GM21360 (cell line): Measurements from ENCODE around the gene TPCN1.

ENCODE experiments used
- ATAC-seq: cut with Tn5 transposase; IDR thresholded peaks from one replicate; pipeline ENCODE4 v1.9.1; 2021; ENCODE audit warnings: mild to moderate bottlenecking, moderate library complexity; ENCODE audit not compliant: unreplicated experiment

TPCN1 gene

DNA sequence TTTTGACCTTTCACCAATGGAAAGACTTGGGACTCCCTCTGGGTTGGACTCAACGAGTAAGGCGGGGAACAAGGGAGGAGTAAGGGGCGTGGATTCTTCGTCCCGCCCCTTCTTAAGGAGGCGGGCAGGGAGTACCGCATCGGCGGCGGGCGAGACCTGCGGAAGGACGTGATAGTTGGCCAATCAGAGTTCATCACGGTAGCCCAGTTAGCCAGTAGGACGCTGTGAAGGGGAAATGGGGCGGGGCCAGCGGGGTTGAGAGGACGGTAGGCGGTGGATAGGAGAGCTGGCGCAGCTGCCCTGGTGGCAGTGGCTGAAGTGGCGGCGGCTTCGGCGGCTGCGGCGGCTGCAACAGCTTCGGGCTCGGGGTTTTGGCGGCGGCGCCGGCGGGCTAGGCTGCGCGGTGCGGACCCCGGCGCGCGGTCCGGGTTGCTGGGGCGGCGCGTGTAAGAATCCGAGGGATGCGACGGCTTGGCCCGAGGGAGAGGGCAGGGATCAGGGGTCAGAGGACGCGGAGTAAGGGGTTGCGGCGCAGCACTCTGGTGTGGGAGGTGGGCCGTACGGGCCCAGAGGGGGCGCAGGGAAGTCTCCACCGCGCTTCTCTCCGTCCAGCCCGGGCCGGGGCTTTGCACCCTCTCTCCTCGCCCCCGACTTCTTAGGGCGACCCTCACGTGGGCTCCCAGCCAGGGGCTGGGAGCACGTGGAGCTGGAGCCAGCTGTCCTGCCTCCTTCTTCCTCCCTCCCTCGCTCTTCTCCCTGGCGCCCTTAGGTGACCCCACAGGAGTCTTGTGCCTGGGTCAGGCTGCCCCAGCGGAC, at the start of gene TPCN1:
Gene TPCN1 (plus strand): TSS at position 284 of the 816 bp plus-strand sequence. CDS start 5,389 bp downstream, outside the sequence.
- peak; percentile 83 for ATAC-seq

DNA sequence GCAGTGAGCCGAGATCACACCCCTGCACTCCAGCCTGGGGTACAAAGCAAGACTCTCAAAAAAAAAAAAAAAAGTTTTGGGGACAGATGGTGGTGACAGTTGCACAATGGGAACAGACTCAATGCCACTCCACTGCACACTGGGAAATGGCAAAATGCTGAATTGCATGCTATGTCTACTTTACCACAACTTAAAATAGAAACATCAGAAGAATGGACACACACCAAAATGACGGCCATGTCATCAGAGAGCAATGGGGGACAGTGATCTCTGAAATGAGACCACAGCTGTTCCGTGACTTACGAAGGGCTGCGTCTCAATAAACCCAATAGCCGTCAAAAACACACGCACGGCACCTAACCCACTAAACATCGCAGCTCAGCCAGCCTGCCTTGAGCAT, 49.7 kb upstream of the TPCN1 start:
- no peak for ATAC-seq

DNA sequence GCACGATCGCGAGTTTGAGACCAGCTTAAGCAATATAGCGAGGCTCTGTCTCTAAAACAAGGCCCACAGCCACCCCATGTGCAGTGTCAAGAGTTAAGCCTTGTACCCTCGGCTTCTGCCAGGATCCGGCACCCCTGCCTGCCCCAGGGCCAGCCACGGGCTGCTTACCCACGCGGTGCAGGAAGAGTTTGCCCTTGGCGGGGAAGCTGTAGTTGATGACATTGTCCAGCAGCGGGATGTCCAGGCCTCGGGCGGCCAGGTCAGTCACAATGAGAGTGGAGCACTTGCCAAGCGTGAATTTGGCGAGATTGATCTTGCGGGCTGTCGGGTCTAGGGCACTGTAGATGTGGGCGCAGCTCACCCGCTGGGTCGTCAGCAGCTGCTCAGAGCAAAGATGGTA, 49.1 kb upstream of the TPCN1 start:
- no peak for ATAC-seq

DNA sequence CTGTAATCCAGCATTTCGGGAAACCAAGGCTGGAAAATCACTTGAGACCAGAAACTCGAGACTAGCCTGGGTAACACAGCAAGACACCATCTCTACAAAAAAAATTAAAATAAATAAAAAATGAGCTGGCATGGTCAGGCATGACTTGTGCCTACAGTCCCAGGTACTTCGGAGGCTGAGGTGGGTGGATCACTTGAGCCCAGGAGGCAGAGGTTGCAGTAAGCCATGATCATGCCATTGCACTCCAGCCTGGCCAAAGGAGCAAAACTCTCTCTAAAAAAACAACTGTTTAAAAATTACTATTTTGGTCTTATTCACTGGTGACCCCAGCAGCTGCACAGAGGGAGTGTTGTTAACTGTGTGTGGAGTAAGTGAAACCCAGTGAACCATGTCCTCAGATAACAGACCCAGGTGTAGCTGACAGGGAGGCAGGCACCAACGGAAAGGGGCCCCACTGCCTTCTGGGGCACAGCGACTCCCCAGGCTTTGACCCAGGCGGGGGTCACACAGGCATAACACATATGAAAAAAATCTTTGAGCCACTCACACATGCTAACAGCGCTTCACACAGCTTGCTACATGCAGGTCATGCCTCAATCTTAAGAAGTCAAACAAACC, 48.1 kb upstream of the TPCN1 start:
- no peak for ATAC-seq

DNA sequence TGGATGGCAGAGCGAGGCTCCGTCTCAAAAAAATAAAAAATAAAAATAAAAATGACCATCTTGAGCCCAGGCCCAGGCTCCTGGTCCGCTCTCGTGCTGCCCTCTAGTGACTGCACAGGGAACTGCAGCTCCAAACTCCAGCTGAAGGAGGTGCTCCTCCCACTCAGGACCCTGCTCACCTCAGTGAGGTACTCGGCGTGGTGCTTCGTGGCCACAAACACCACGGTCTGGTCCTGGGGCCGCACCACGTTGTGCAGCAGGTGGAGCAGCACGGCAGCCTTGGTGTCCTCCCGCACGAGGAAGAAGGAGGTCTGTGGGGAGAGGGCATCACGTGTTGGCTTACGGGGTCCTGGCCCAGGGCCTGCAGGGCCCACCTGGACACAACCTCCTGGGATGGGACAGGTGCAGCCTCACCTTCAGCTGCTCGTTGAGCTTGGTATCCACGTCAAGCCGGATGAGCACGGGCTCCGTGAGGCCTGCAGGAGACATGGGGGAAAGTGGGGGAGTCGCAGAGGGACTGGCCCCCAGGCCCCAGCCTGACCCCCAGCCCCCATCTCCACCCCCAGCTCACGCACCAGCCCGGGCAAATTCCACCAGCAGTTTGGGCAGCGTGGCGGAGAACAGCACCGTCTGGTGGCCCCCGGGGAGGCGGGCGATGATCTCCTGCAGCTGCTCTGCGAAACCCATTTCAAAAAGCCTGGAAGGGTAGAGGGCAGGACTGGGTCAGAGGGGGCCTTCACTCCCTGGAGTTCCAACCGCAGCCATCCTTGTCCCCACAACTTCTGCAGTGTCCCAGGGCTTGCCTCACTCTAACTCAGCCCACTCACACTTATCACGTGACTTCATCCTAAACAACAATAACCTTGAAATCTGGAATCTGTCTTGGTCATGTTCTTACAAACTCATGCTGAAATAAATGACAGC, 46.5 kb upstream of the TPCN1 start:
- peak; percentile 50 for ATAC-seq

DNA sequence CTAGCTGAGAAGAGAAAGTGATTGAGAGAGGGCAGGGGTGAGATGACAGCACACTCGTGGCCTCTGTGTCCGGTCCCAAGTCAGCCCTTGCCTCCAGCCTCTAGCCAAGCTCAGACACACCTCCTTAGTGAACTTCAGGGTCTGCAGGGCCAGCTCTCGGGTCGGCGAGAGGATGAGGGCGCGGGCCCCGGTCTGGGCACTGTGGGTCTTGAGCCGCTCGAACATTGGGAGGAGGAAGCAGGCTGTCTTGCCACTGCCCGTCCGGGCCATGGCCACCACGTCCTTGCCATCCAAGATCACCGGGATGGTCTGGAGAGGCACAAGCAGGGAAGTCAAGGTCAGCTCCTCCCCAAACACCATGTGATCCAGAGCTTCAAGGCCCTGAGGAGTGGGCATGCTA, 42.2 kb upstream of the TPCN1 start:
- ATAC-seq = no peak

DNA sequence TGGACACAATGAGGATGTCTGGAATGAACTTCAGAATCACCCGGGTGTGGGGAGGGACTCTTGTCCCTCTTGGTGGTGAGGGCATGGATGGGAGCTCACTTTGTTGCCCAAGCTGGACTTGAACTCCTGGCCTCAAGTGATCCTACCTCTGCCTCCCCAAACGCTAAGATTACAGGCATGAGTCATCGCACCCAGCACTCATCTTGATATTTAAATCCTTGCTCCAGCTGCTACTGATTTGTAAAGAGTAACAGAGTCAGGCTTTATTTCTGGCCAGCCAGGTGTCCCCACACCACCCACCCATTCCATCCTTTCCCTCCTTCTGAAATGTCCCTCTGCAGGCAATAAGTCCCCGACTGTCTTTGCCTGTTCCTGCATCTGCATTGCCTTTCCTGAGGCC, 40.9 kb upstream of the TPCN1 start:
- ATAC-seq = no peak

DNA sequence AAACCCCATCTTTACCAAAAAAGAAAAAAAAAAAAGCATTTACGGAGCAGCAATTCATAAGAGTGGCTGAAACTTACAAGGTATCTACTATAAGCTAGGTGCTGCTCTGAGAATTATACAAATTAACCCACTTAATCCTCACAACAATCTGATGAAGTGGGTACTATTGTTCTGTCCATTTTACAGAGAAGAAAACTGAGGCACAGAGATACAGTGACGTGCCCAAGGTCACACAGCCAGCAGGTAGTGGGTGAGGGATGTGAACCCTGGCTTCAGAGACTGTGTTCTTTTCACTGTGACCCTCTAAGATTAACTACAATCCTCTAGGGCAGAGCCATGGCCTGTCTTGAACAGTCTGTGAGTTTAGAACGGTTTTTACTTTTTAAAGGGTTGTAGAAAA, 39.3 kb upstream of the TPCN1 start:
- ATAC-seq = no peak

DNA sequence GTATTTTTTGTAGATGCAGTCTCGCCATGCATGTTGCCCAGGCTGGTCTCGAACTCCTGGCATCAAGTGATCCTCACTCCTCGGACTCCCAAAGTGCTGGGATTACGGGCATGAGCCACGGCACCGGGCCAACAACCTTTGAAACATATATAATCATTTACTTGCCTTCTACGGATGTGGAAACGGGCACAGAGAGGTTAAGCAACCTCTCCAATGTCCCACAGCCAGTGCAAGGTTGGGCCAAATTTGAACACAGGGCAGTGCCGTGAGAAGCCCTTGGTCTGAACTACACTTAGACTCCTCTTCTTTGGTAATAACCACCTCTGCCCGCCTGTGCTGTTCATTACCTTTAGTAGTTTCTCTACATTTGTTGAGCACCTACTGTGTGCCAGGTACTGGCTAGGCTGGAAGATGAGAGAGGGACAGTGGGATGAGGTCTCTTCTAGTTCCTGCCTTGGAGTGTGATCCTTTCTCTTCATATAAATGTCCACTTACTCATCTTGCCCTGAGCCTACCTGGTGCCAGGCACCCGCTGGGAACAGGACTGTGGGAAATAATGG, 38.2 kb upstream of the TPCN1 start:
- no peak for ATAC-seq

DNA sequence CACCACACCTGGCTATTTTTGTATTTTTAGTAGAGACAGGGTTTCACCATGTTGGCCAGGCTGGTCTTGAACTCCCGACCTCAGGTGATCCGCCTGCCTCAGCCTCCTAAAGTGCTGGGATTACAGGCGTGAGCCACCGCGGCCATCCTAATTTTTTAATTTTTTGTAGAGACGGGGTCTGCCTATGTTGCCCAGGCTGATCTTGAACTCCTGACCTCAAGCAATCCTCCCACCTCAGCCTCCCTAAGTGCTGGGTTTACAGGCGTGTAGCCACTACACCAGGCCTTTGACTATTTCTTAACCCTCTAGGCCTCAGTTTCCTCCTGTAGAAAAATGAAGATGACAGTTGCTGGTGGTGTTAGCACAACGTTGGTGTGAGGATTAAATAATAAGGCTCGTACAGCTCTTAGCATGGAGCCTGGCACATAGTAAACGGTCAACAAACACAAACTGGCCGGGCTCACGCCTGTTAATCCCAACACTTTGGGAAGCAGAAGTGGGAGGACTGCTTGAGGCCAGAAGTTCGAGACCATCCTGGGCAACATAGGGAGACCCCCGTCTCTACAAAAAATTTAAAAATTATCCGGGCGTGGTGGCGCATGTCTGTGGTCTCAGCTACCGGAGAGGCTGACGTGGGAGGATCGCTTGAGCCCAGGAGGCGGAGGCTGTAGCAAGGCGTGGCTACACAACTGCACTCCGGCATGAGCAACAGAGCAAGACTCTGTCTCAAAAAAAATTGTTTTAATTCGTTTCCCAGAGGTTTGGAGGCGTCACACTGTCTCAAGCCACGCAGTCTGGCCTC, 37.0 kb upstream of the TPCN1 start:
- peak; percentile 43 for ATAC-seq

DNA sequence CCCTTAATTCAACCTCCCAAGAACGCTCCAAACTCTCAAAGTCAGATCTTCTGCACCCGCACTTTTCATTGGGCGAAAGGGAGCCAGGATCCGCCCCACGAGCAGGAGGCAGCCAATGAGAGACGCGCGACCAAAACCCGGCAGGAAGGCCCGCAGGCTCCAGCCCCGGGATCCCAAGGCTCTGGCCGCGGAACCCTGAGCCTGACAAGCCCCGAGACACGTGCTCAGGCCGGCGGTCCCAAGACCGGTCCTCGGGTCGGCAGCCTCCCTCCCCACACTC, 36.4 kb upstream of the TPCN1 start:
- ATAC-seq = peak; percentile 68

DNA sequence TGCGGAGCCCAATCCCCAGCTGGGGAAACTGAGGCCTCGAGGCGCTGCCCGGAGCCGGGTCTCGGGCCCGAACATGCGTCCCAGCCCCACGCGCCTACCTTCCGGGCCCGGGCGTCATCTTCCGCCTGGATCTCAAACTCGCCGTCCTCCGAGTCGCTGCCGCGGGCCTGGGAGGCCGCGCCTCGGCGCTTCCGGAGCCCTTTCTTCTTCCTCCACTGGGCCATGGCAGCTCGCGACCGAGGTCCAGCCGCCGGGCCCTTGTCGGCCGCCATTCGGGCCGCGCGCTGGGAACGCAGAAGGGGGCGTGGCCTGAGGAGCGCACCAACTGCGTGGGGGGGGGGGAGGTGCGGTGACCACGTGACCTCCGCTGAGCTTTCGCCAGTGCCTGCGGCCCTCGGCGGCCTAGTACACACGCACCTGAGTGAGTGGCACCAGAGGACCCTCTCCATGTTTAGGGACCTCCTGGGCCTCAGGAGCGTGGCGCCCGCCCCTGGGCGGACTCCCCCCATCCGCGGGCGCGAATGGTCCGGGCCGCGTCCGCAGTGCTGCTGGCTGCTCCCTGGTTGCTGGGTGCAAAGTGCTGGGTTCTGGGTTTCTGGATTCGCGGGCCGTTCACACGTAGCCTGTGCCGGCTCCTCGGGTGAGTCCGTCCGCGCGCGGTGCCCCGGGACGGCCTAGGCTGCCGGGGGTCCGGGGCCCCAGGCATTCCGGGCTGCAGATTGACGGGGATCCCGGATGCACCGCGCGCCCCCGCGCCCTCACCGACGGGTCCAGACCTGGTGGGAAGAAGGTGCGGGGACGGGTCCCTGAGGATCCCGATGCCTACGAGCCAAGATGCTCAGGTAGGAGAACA, 35.9 kb upstream of the TPCN1 start, which contains the start of the genes DDX54 and RITA1:
Gene DDX54 (minus strand): TSS at position 299 of the 853 bp plus-strand sequence. CDS start 27 bp downstream, at position 272.
Gene RITA1 (plus strand): TSS at position 542 of the 853 bp plus-strand sequence. CDS start 1,026 bp downstream, outside the sequence.
- ATAC-seq = peak; percentile 41

DNA sequence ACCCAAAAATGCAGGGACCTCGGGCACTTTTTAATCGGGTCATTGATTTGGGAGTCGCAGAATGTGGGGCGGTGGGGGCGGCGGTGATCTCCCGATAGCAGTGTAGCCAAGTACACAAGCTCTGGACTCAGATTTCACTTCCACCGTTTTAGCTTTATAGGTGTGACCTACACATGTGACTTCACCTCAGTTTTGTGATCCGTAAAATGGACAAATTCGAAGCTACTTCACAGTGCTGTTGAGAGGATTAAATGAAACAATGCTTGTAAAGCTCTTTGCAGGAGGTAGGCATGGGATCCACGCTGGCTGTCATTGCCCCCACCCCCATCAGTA, 35.3 kb upstream of the TPCN1 start:
- no peak for ATAC-seq

DNA sequence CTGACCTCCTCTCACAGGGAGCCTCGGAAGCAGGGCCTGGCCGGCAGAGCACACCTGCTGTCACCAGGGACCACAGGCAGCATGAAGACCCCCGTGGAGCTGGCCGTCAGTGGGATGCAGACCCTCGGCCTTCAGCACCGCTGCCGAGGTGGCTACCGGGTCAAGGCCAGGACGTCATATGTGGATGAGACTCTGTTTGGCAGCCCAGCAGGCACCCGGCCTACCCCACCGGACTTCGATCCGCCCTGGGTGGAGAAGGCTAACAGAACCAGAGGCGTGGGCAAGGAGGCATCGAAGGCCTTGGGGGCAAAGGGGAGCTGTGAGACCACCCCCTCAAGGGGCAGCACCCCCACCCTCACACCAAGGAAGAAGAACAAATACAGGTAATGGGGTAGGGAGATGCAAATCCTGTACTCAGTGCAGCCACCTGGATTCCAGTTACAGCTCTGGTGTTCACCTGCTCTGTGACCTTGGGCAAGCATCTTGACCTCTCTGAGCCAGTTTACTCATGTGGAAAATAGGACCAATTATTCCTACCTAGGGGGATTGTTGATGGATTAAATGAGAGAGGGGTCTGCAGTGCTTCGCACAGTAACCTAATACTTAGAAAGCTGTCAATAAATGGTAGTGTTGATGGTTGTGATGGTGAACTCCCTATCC, 34.5 kb upstream of the TPCN1 start:
- ATAC-seq = no peak

DNA sequence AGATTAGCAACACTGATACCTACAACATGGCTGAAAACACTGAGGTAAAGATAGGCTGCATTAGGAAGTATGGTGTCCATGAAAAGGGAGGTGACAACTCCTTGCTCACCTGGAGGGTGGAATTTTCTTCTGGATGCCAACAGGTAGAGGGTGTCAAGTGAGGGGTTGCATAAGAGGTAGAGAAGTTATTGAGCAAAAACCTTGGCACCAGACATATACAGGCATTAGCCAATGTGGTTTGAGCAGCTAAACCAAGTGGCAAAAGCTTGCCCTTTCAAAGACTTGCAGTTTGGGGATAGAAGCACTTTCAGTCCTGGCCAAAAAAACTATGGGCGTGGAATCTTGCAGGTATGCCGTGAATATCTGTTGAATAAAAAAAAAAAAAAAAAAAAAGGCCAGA, 31.9 kb upstream of the TPCN1 start:
- ATAC-seq = no peak

DNA sequence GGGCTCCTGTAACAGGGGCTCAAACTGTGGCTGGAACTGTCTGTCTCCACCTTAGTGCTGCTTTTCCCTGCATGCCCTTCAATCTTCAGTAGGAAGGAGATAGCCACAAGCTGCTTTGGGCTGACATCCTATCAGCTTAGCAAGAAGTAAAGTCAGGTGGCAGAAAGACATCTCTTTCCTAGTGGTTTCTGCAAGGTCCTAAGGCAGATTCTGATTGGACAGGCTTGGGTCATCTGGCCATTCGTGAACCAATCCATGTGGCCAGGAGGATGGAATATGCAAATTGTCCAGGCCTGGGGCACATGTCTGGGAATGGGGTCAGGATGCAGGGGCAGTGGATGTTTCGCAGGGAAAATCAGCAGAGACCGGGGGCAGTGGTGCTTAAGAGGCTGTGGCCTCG, 30.5 kb upstream of the TPCN1 start:
- no peak for ATAC-seq

DNA sequence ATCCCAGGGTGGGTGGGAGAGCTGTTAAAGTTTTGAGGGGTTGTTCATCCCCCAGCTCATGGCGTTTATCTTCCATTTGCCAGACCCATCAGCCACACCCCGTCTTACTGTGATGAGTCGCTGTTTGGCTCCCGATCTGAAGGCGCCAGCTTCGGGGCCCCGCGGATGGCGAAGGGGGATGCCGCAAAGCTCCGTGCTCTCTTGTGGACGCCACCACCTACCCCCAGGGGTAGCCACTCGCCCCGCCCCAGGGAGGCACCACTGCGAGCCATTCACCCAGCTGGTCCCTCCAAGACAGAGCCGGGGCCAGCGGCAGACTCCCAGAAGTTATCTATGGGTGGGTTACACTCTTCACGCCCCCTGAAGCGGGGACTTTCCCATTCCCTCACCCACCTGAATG, 30.0 kb upstream of the TPCN1 start:
- no peak for ATAC-seq

DNA sequence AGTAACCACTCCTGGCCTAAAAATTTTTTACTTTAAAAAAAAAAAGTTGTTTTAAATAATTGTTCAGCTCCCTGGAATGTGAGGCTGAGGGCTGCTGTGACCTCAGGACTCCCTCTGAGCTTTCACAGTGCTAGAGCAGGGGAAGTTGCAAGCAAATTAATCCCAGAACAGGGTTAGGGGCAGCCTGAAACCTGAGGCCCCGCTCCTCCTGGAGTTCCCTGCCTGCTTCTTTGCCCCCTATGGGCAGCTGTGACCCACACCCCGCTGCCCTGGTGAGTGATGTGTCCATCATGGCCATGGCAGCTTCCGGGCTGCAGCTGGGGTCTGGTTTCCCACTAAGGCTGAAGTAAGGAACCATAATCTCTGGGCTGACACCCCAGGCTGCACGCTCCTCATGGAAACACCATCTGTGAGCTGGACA, 26.3 kb upstream of the TPCN1 start:
- no peak for ATAC-seq

DNA sequence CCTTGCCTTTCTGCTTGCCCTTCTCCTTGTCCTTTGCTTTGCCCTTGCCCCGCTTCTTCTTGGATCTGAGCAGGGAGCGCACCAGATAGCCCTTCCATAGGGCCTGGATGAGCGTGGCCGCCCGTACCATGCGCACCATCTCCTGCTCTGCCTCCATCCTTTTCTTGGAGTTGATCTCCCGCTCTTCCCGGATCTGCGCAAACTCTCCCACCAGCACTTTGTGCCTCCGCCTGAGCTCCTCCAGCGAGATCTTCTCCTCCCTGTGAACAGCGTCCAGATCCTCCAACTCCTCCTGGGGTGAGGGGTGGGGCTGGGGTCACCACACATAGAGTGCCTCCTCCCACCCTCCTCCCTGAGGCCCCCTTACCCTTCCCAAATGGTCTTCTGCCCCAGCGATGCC, 25.7 kb upstream of the TPCN1 start:
- ATAC-seq = no peak
